22Rv1 (cell line): Measurements from ENCODE around the gene ABHD14A.
"Not testable (repeated sequence)": the region's sequence is repeated elsewhere in the genome, so short reads cannot be mapped to it uniquely, and the experiment has no call there.

Source experiments
- ZFX ChIP-seq: fragments of 450-650 bp; IDR thresholded peaks from 2 replicates; pipeline ENCODE4 v1.6.1; 2017; ENCODE audit warnings: antibody characterized with exemption, borderline replicate concordance
- TF ChIP-seq, protein P1 (sequence below): fragments of 450-650 bp; IDR thresholded peaks from 2 replicates; pipeline ENCODE4 v1.5.1; 2017; ENCODE audit warnings: mild to moderate bottlenecking

DNA sequence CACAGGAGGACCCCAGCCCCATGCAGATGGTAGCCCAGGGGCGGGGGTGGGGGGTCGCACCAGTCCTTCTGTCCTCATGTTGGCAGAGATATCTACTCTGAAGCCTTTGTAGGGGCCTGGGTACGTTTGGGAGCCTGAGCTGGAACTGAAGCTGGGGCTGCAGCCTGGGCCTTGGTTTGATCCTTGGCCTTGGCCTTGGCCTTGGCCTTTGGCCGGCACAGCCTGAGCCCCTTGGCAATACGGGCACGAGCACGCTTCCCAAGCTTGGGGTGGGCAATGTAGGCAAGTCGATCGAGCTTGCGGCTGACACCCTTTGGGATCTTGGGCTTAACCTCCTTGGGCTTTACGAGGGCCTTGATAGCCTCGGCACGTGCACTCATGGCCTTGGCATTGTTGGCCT, 18.8 kb downstream of the ABHD14A start:
- TF ChIP-seq, protein P1, sequence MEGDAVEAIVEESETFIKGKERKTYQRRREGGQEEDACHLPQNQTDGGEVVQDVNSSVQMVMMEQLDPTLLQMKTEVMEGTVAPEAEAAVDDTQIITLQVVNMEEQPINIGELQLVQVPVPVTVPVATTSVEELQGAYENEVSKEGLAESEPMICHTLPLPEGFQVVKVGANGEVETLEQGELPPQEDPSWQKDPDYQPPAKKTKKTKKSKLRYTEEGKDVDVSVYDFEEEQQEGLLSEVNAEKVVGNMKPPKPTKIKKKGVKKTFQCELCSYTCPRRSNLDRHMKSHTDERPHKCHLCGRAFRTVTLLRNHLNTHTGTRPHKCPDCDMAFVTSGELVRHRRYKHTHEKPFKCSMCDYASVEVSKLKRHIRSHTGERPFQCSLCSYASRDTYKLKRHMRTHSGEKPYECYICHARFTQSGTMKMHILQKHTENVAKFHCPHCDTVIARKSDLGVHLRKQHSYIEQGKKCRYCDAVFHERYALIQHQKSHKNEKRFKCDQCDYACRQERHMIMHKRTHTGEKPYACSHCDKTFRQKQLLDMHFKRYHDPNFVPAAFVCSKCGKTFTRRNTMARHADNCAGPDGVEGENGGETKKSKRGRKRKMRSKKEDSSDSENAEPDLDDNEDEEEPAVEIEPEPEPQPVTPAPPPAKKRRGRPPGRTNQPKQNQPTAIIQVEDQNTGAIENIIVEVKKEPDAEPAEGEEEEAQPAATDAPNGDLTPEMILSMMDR = not testable (repeated sequence)
- not testable (repeated sequence) for TF ChIP-seq ZFX
